K562 (cell line): ENCODE results near the gene RTL10. TPM values are rescaled to one million over a fixed set of nuclear protein-coding genes. Genes with fewer than 3 reads are reported as not detected.

ENCODE experiments used
- CHD1 ChIP-seq: fragments of 200-600 bp; sonication (generic); IDR thresholded peaks from one replicate; pipeline ENCODE4 v1.6.1; 2012; ENCODE audit warnings: mild to moderate bottlenecking, moderate library complexity, low read length, inconsistent platforms
- CXXC5 ChIP-seq: fragments of 250-450 bp; sonication (Bioruptor Pico); IDR thresholded peaks from 2 replicates; pipeline ENCODE4 v1.8.0; 2022; ENCODE audit warnings: inconsistent platforms, mild to moderate bottlenecking, moderate library complexity
- PBX2 ChIP-seq, 2 experiments: IDR thresholded peaks in 1 of 2; conservative IDR thresholded peaks in 1 of 2; 2 replicates each; pipeline ENCODE4 v1.6.1; 2016; ENCODE audit warnings: low read depth in 2 of 2, mild to moderate bottlenecking in 1 of 2, missing compliant biosample characterization in 1 of 2, missing genetic modification characterization in 1 of 2, moderate library complexity in 1 of 2
- RREB1 ChIP-seq: fragments of 250-450 bp; sonication (Bioruptor Pico); IDR thresholded peaks from 2 replicates; pipeline ENCODE4 v1.4.0; 2020
- polyA plus RNA-seq, 8 experiments: library from polyadenylated mRNA; depleted of rRNA in 4 of 8; stranded (reverse) in 5 of 8; unstranded in 3 of 8; fragments of >200 nt; fragmentation: Nextera tagmentation in 2 of 8; fragmentation: Illumina TruSeq in 1 of 8; extraction: Ambion mirVana in 2 of 8; extraction: Trizol in 1 of 8; gene quantifications; 2 replicates each; pipeline versions ENCODE4 v1.2.1 to v1.2.3, GENCODE V29; 2011 to 2014; ENCODE audit warnings: inconsistent platforms in 1 of 8, missing spikeins in 1 of 8
- total RNA-seq, 7 experiments: library from RNA; depleted of rRNA in 6 of 7; stranded (reverse); fragments of >200 nt in 6 of 7; fragmentation: Illumina TruSeq in 2 of 7; extraction: Trizol in 2 of 7; gene quantifications; 2 replicates each; pipeline versions ENCODE4 v1.2.1 to v1.2.3, GENCODE V29; 2011 to 2021; ENCODE audit warnings: low replicate concordance in 1 of 7
- TF ChIP-seq, protein P1 (sequence below), 2 experiments: fragments of 450-650 bp; formaldehyde crosslinking in 1 of 2; IDR thresholded peaks; 2 replicates each; pipeline versions ENCODE4 v1.4.0 to v1.6.1; 2014 to 2020; ENCODE audit warnings: mild to moderate bottlenecking in 2 of 2, borderline replicate concordance in 1 of 2, low read depth in 1 of 2

Gene RTL10
- total and polyA plus RNA-seq, 9 of the 15 experiments (the other 6 are each of a cell fraction or from before 2014, with no cell fraction given), result 19.8 to 75.5 (median 32.5) TPM

- TF ChIP-seq, protein P1, sequence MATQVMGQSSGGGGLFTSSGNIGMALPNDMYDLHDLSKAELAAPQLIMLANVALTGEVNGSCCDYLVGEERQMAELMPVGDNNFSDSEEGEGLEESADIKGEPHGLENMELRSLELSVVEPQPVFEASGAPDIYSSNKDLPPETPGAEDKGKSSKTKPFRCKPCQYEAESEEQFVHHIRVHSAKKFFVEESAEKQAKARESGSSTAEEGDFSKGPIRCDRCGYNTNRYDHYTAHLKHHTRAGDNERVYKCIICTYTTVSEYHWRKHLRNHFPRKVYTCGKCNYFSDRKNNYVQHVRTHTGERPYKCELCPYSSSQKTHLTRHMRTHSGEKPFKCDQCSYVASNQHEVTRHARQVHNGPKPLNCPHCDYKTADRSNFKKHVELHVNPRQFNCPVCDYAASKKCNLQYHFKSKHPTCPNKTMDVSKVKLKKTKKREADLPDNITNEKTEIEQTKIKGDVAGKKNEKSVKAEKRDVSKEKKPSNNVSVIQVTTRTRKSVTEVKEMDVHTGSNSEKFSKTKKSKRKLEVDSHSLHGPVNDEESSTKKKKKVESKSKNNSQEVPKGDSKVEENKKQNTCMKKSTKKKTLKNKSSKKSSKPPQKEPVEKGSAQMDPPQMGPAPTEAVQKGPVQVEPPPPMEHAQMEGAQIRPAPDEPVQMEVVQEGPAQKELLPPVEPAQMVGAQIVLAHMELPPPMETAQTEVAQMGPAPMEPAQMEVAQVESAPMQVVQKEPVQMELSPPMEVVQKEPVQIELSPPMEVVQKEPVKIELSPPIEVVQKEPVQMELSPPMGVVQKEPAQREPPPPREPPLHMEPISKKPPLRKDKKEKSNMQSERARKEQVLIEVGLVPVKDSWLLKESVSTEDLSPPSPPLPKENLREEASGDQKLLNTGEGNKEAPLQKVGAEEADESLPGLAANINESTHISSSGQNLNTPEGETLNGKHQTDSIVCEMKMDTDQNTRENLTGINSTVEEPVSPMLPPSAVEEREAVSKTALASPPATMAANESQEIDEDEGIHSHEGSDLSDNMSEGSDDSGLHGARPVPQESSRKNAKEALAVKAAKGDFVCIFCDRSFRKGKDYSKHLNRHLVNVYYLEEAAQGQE (IDR thresholded peaks at IDR 0.05; ENCODE audit: borderline replicate concordance), result peak; percentile 34; the same call in 1 of the 2 replicates
- TF ChIP-seq, protein P1 (CRISPR knock-in tag; IDR thresholded peaks at IDR 0.05; ENCODE audit: low read depth), result no peak
- TF ChIP-seq CXXC5 (CRISPR knock-in tag) (no peak), CHD1 (peak; percentile 53), PBX2 (CRISPR knock-in tag; IDR thresholded peaks at IDR 0.05; ENCODE audit: low read depth) (no peak), PBX2 (tag; conservative IDR thresholded peaks at IDR 0.05; ENCODE audit: low read depth) (no peak), RREB1 (CRISPR knock-in tag) (0 out of 2 replicates have a peak, but pooled peaks have one; percentile 48)
Observed at GRCh38 chr22:19820880-19821522, 33.7 kb downstream of the RTL10 start (continued).
